ENCODE measurements around the gene BLOC1S5. TPM values are rescaled to one million over a fixed set of nuclear protein-coding genes. Genes with fewer than 3 reads are reported as not detected.

BLOC1S5 gene
- total RNA-seq, 4 donors from 2014 or later = 15.5 to 242 (median 38.8) TPM

DNA sequence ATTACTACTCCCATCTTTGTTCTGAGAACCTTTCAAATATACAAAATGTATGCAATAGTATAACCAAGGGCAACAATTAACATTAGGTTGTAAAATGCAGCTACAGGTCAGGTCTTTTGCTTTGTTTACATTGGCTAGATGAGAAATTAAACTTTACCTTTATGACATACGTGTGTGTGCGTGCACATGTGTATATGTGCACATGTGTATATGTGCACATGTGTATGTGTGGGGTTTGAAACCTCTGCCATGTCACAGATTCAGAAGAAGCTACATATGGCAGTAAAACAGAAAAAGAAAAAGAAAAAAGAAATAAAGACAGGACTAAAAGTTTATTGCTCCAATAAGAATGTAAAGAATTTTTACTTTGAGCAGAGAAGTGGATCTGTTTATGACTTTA is 40.6 kb downstream of the BLOC1S5 start:
- Histone ChIP-seq H3K27ac (no peak overlapping the region), H3K4me1 (no peaks in the 10 kb centered on the region), H3K27me3 (no peaks in the 10 kb centered on the region), H3K9me3 (no peaks in the 10 kb centered on the region), H3K4me3 (no peak overlapping the region), H3K36me3 (no peaks in the 10 kb centered on the region)
- no peak for DNase-seq
- TF ChIP-seq CTCF (IDR thresholded peaks at IDR 0.05) = no peak
- no peak for TF ChIP-seq POLR2A (IDR thresholded peaks at IDR 0.05)
- intact Hi-C loops (cut with DNase I; ENCODE audit: low total_unique reads) = no loop called here

DNA sequence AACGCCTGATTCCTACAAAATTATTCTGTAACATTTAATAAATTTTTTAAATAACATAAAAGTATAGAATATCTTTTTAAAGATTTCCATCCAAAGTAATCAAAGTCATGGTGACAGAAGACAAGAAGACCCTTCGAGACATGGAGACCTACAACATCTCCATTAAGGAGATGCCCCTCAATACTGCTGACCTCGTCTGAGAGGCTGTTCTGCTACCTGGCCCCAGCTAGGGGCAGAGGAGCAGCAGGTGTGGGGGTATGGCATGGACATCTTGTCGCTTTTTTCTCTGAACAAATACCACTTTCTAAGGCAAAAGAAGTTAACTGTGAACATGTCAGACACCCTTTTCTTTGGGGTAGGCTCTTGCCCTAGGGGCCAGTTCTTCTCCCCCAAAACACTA is 44.1 kb downstream of the BLOC1S5 start:
- Histone ChIP-seq H3K27ac (no peak overlapping the region), H3K4me1 (no peaks in the 10 kb centered on the region), H3K9me3 (no peaks in the 10 kb centered on the region), H3K27me3 (no peaks in the 10 kb centered on the region), H3K4me3 (no peak overlapping the region), H3K36me3 (no peaks in the 10 kb centered on the region)
- TF ChIP-seq POLR2A (IDR thresholded peaks at IDR 0.05) (no peak), CTCF (IDR thresholded peaks at IDR 0.05) (no peak)
- intact Hi-C loops (cut with DNase I; ENCODE audit: low total_unique reads) = no loop called here
- DNase-seq = no peak

DNA sequence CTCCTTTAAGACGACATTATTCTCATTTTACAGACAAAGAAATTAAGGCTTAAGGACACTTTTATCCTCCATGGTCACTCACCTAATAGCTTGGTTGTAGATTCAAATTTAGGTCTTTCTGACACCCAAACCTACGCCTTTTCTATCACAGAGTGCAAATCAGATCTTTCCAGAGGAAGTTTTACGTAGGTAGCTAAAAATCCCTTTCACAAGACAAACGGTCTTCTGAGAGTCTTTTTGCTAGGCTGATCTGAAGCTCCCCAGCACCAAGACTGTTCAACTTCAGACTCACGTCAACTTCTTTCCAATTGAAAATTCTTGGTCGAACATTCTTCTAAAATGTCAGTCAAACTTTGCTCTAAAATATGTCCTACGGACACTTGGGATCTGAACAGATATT is 46.5 kb downstream of the BLOC1S5 start:
- no peaks in the 10 kb centered on the region for H3K36me3 ChIP-seq
- no peak overlapping the region for H3K27ac ChIP-seq
- no peaks in the 10 kb centered on the region for H3K4me1 ChIP-seq
- no peak overlapping the region for H3K4me3 ChIP-seq
- H3K9me3 ChIP-seq = no peaks in the 10 kb centered on the region
- TF ChIP-seq POLR2A (IDR thresholded peaks at IDR 0.05) (no peak), CTCF (IDR thresholded peaks at IDR 0.05) (no peak)
- no peaks in the 10 kb centered on the region for H3K27me3 ChIP-seq
- DNase-seq = no peak
- intact Hi-C loops (cut with DNase I; ENCODE audit: low total_unique reads) = no loop called here

DNA sequence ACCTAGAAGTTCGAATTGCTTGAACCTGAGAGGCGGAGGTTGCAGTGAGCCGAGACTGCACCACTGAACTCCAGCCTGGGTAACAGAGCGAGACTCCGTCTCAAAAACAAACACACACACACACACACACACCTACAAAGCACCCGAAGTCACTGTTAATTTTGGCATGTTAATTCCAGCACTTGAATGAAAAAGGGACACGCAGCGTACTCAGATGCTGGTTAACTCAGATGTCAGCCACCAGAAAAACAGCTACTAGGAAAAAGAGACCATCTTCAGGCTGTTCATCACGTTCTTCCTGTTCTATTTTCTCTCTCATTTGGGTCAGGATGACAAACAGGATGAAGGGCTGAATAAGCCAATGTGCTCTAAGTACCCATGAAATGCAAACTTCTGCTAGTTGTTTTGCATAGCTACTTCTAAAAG is 46.9 kb downstream of the BLOC1S5 start:
- H3K4me1 ChIP-seq = no peaks in the 10 kb centered on the region
- no peak for TF ChIP-seq POLR2A (IDR thresholded peaks at IDR 0.05)
- no peak overlapping the region for H3K4me3 ChIP-seq
- DNase-seq = no peak
- intact Hi-C loops (cut with DNase I; ENCODE audit: low total_unique reads) = no loop called here
- no peaks in the 10 kb centered on the region for H3K9me3 ChIP-seq
- no peak overlapping the region for H3K27ac ChIP-seq
- no peaks in the 10 kb centered on the region for H3K27me3 ChIP-seq
- no peaks in the 10 kb centered on the region for H3K36me3 ChIP-seq

DNA sequence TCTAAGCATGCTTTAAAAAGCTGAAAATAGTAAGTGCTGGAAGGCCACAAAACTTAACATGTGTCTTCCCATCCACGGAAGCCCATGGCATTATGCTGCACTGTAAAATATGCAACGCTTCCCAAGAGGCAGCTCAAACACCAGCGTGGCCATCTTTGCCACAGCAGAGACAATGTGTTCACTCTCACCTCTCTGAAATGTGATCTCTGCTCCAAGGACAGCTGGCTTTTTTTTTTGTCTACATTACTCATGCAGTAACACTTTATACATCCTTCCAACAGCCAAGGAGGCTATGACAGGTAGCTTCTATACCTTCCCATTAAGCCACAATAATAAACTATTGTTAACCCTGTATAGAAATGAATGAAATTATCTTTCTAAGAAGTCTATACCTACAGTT is 49.2 kb downstream of the BLOC1S5 start:
- intact Hi-C loops (cut with DNase I; ENCODE audit: low total_unique reads) = no loop called here
- Histone ChIP-seq H3K4me3 (no peak overlapping the region), H3K36me3 (no peaks in the 10 kb centered on the region), H3K27me3 (no peaks in the 10 kb centered on the region), H3K27ac (no peak overlapping the region), H3K4me1 (no peaks in the 10 kb centered on the region), H3K9me3 (no peaks in the 10 kb centered on the region)
- TF ChIP-seq POLR2A (IDR thresholded peaks at IDR 0.05) (no peak), CTCF (IDR thresholded peaks at IDR 0.05) (no peak)
- no peak for DNase-seq

DNA sequence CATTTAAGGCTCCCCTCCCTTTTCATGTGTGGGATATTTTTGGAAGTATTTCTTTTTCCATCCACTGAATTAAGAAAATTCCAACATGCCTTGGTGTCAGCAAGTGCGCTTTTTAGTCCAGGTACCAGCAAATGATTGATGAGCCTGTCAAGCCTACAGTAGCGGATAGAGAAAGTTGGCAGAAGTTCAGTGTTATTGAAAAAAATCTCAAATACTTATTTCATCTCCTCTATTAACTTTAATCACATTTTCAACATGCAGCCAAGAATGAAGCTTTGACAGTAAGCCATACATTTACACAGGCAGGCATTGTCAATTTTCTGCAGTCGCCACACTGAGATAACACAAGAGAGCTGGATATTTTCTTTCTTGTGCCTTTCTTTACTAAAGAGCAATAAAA is 50.4 kb downstream of the BLOC1S5 start:
- Histone ChIP-seq H3K4me1 (no peaks in the 10 kb centered on the region), H3K36me3 (no peaks in the 10 kb centered on the region), H3K4me3 (no peak overlapping the region), H3K27me3 (no peaks in the 10 kb centered on the region), H3K27ac (no peak overlapping the region), H3K9me3 (no peaks in the 10 kb centered on the region)
- DNase-seq = no peak
- intact Hi-C loops (cut with DNase I; ENCODE audit: low total_unique reads) = no loop called here
- TF ChIP-seq POLR2A (IDR thresholded peaks at IDR 0.05) (no peak), CTCF (IDR thresholded peaks at IDR 0.05) (no peak)
